ENCODE data around the gene PIK3CG.
A peak's percentile ranks its signal among the peaks of the same experiment; 100 is the strongest.

PIK3CG gene

DNA sequence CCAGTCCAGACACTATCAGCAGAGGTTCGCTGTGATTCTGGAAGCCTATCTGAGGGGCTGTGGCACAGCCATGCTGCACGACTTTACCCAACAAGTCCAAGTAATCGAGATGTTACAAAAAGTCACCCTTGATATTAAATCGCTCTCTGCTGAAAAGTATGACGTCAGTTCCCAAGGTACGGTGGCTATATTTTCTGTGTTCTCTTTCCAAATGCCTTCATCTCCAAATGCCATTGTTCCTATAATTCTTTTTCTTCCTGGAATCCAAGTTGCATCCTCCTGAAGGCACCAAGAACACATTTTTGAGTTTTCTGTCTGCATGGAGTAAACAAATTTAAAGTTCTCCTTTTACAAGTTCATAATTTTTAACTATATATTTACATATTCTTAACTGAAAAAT lies 7.7 kb downstream of the PIK3CG start:
- peak overlapping the region; percentile 80 for H3K27ac ChIP-seq (ENCODE audit: low read depth, low read length, poor library complexity, severe bottlenecking)
- H3K79me2 ChIP-seq (ENCODE audit: insufficient read depth, low read length) = peaks cover 24% of the 10 kb centered on the region
- no peaks in the 10 kb centered on the region; the same call in 1 of the 2 replicates for H3K9me3 ChIP-seq (ENCODE audit: low read length)
- H3K4me2 ChIP-seq (ENCODE audit: low read length) = peak overlapping the region; percentile 71
- no peaks in the 10 kb centered on the region for H3F3A ChIP-seq (ENCODE audit: insufficient read depth, low read length)
- peak overlapping the region; percentile 44 for H3K4me3 ChIP-seq (ENCODE audit: low read depth, low read length, poor library complexity, severe bottlenecking)
- H3K27me3 ChIP-seq (ENCODE audit: insufficient read depth, low read length) = no peaks in the 10 kb centered on the region
- H2AFZ ChIP-seq (ENCODE audit: low read length) = no peak overlapping the region
- H3K9me2 ChIP-seq (ENCODE audit: low read depth, low read length) = no peaks in the 10 kb centered on the region
- TF ChIP-seq, protein P1, sequence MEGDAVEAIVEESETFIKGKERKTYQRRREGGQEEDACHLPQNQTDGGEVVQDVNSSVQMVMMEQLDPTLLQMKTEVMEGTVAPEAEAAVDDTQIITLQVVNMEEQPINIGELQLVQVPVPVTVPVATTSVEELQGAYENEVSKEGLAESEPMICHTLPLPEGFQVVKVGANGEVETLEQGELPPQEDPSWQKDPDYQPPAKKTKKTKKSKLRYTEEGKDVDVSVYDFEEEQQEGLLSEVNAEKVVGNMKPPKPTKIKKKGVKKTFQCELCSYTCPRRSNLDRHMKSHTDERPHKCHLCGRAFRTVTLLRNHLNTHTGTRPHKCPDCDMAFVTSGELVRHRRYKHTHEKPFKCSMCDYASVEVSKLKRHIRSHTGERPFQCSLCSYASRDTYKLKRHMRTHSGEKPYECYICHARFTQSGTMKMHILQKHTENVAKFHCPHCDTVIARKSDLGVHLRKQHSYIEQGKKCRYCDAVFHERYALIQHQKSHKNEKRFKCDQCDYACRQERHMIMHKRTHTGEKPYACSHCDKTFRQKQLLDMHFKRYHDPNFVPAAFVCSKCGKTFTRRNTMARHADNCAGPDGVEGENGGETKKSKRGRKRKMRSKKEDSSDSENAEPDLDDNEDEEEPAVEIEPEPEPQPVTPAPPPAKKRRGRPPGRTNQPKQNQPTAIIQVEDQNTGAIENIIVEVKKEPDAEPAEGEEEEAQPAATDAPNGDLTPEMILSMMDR (IDR thresholded peaks at IDR 0.05; ENCODE audit: low read length) = no peak
- no peak for TF ChIP-seq EZH2 (IDR thresholded peaks at IDR 0.05; ENCODE audit: borderline replicate concordance, low read length)
- peaks cover 87% of the 10 kb centered on the region for H3K36me3 ChIP-seq (ENCODE audit: insufficient read depth, low read length)
- peaks cover 57% of the 10 kb centered on the region for H3K4me1 ChIP-seq (ENCODE audit: insufficient read depth, low read length, severe bottlenecking)
- H4K20me1 ChIP-seq (ENCODE audit: insufficient read depth, low read length) = no peaks in the 10 kb centered on the region
- H3K9ac ChIP-seq (ENCODE audit: low read length) = no peak overlapping the region

DNA sequence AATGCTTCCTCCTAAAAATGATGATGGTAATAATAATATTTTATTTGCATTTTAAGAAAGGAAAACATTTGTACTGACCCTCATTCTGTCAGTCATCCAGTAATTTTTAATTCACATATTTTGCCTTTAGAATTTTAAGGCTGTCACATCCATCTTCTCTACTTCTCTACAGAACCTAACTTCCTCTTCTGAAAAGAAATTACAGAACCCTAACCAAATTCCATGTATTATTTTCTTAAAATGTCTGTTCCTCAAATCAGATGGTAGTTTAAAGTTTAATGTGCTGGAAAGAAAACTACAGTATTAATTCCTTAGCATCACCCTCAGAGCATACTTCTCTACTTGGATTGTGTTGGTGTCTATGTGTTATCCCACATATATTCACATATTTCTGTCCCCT lies 9.0 kb downstream of the PIK3CG start:
- Histone ChIP-seq H2AFZ (ENCODE audit: low read length) (no peak overlapping the region), H3K9me2 (ENCODE audit: low read depth, low read length) (no peaks in the 10 kb centered on the region), H3K27ac (ENCODE audit: low read depth, low read length, poor library complexity, severe bottlenecking) (no peak overlapping the region), H3K9me3 (ENCODE audit: low read length) (no peaks in the 10 kb centered on the region; the same call in 1 of the 2 replicates), H4K20me1 (ENCODE audit: insufficient read depth, low read length) (no peaks in the 10 kb centered on the region), H3F3A (ENCODE audit: insufficient read depth, low read length) (no peaks in the 10 kb centered on the region), H3K4me2 (ENCODE audit: low read length) (no peak overlapping the region), H3K4me3 (ENCODE audit: low read depth, low read length, poor library complexity, severe bottlenecking) (no peak overlapping the region), H3K36me3 (ENCODE audit: insufficient read depth, low read length) (peaks cover 86% of the 10 kb centered on the region), H3K4me1 (ENCODE audit: insufficient read depth, low read length, severe bottlenecking) (peaks cover 60% of the 10 kb centered on the region), H3K79me2 (ENCODE audit: insufficient read depth, low read length) (peaks cover 24% of the 10 kb centered on the region), H3K27me3 (ENCODE audit: insufficient read depth, low read length) (no peaks in the 10 kb centered on the region), H3K9ac (ENCODE audit: low read length) (no peak overlapping the region)
- TF ChIP-seq EZH2 (IDR thresholded peaks at IDR 0.05; ENCODE audit: borderline replicate concordance, low read length) = no peak

DNA sequence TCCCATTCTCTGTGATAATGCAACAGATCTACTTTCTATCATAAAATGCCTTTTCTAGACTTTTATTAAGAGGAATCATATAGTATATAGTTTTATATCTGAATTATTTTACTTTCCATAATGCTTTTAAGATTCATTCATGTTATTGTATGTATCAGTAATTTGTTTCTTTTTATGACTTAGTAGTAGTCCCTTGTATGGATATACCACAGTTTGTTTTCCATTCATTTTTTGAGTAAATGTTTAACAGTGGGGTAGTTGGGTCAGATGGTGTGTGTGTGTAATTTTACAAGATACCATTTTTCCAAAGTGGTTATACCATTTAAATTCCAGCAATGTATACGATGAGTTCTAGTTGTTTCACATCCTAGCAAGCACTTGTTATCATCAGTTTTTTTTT lies 10.4 kb downstream of the PIK3CG start:
- H3K4me2 ChIP-seq (ENCODE audit: low read length) = no peak overlapping the region
- no peak overlapping the region for H3K9ac ChIP-seq (ENCODE audit: low read length)
- no peak overlapping the region for H2AFZ ChIP-seq (ENCODE audit: low read length)
- peaks cover 17% of the 10 kb centered on the region for H3K79me2 ChIP-seq (ENCODE audit: insufficient read depth, low read length)
- H4K20me1 ChIP-seq (ENCODE audit: insufficient read depth, low read length) = no peaks in the 10 kb centered on the region
- H3K9me3 ChIP-seq (ENCODE audit: low read length) = no peaks in the 10 kb centered on the region; the same call in 1 of the 2 replicates
- H3K36me3 ChIP-seq (ENCODE audit: insufficient read depth, low read length) = peaks cover 86% of the 10 kb centered on the region
- no peaks in the 10 kb centered on the region for H3K9me2 ChIP-seq (ENCODE audit: low read depth, low read length)
- H3K27ac ChIP-seq (ENCODE audit: low read depth, low read length, poor library complexity, severe bottlenecking) = no peak overlapping the region
- TF ChIP-seq, protein P1 (IDR thresholded peaks at IDR 0.05; ENCODE audit: low read length) = no peak
- no peak for TF ChIP-seq EZH2 (IDR thresholded peaks at IDR 0.05; ENCODE audit: borderline replicate concordance, low read length)
- H3K4me3 ChIP-seq (ENCODE audit: low read depth, low read length, poor library complexity, severe bottlenecking) = no peak overlapping the region
- no peaks in the 10 kb centered on the region for H3K27me3 ChIP-seq (ENCODE audit: insufficient read depth, low read length)
- H3K4me1 ChIP-seq (ENCODE audit: insufficient read depth, low read length, severe bottlenecking) = peaks cover 46% of the 10 kb centered on the region
- H3F3A ChIP-seq (ENCODE audit: insufficient read depth, low read length) = no peaks in the 10 kb centered on the region
